H1 (cell line): ENCODE results near the gene ASPG. TPM values are rescaled to one million over a fixed set of nuclear protein-coding genes. Genes with fewer than 3 reads are reported as not detected.

ENCODE experiments used
- BACH1 ChIP-seq: IDR thresholded peaks from 2 replicates; pipeline ENCODE4 v1.6.1; 2012; ENCODE audit warnings: low read length, improper control_type of control experiment
- CEBPB ChIP-seq: IDR thresholded peaks from 2 replicates; pipeline ENCODE4 v1.6.1; 2012; ENCODE audit warnings: low read depth, low read length
- CHD7 ChIP-seq: fragments of 300-600 bp; sonication (generic); IDR thresholded peaks from 2 replicates; pipeline ENCODE4 v1.7.1; 2012; ENCODE audit warnings: low read length, moderate library complexity, mild to moderate bottlenecking, inconsistent platforms; ENCODE audit not compliant: insufficient replicate concordance
- EZH2 ChIP-seq: fragments of 200-600 bp; sonication (generic); IDR thresholded peaks from 2 replicates; pipeline ENCODE4 v1.7.1; 2012; ENCODE audit warnings: low read depth, mild to moderate bottlenecking, moderate library complexity, low read length, inconsistent platforms; ENCODE audit not compliant: severe bottlenecking
- KDM5A ChIP-seq: fragments of 200-600 bp; IDR thresholded peaks from 2 replicates; pipeline ENCODE4 v1.7.1; 2012; ENCODE audit warnings: mild to moderate bottlenecking, low read length, inconsistent platforms, mixed read lengths
- RAD21 ChIP-seq, 2 experiments: IDR thresholded peaks in 1 of 2; conservative IDR thresholded peaks in 1 of 2; 2 replicates each; pipeline ENCODE4 v1.6.1; 2011; ENCODE audit warnings: low read depth in 2 of 2, low read length in 2 of 2, improper control_type of control experiment in 1 of 2, inconsistent platforms in 1 of 2, mild to moderate bottlenecking in 1 of 2, moderate library complexity in 1 of 2
- RFX5 ChIP-seq: IDR thresholded peaks from 2 replicates; pipeline ENCODE4 v1.6.1; 2011; ENCODE audit warnings: low read depth, low read length, improper control_type of control experiment, borderline replicate concordance
- SP2 ChIP-seq: IDR thresholded peaks from 2 replicates; pipeline ENCODE4 v1.6.1; 2012; ENCODE audit warnings: mild to moderate bottlenecking, low read length, inconsistent platforms
- TAF7 ChIP-seq: optimal IDR thresholded peaks from 2 replicates; pipeline ENCODE3; 2011; ENCODE audit warnings: low read depth, mild to moderate bottlenecking, inconsistent platforms, low read length, moderate library complexity, borderline replicate concordance
- YY1 ChIP-seq: IDR thresholded peaks from 2 replicates; pipeline ENCODE4 v1.6.1; 2011; ENCODE audit warnings: low read depth, mild to moderate bottlenecking, low read length
- polyA plus RNA-seq, 7 experiments: library from polyadenylated mRNA; depleted of rRNA in 3 of 7; stranded (reverse) in 5 of 7; unstranded in 2 of 7; fragments of >200 nt in 5 of 7; fragments of 200-250 nt in 2 of 7; gene quantifications; 1 replicate in 5 of 7; 2 replicates in 1 of 7; 4 replicates in 1 of 7; pipeline versions ENCODE4 v1.2.1 to v1.2.3, GENCODE V29; 2011 to 2013; ENCODE audit warnings: missing spikeins in 2 of 7, mixed read lengths in 2 of 7
- total RNA-seq: library from RNA; stranded (reverse); fragmentation: NEBNext Ultra II Directional; extraction: Animal tissue kit (Norgen Biotek cat#: 25700); gene quantifications from 2 replicates; pipeline ENCODE4 v1.2.1, GENCODE V29; 2021

ASPG gene
- total and polyA plus RNA-seq, 2 of the 8 experiments (the other 6 are each of a cell fraction or from before 2014, with no cell fraction given): 0.34 to 0.59 TPM

DNA sequence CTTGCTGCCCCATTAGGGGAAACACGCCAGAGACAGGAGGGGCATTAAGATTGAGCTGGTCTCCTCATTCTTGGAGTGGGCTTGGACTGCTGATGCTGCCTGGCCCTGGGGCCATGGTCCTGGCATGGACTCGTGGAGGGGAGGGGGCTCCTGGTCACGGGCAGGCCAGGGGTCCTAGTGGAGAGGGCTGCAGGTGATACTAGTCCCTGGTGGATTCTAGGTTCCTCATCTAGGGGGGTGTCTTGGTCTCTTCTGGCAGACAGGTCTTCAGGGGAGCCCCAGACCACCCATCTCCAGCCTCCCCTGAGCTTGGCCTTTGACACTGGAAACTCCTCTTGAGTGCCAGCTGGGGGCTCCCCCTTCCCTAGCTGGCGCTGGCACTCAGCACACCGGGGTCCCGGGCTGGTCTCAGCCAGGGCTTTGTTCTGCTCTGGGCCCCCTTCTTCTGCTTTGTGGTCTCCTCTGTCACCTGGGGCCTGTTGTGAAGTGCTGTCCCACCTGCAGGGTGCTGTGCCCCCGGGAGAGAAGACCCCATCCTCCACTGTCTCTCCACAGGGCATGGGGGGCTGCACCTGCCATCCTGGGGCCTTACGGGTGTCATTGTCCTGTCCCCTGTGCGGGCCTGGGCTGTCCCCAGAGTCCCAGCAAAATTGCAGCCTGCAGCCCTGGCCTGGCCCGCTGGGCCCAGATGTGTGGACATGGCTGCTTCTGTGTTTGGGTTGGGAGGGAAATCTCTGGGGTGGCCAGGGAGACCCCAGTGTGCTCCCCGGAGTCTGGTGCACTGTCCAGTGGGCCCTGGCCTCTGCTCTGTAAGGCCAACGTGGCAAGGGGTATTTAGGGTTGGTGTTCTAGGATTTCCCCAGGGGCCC, 55.2 kb downstream of the ASPG start (continued):
- no peak for TF ChIP-seq CHD7
- no peak for TF ChIP-seq SP2
- no peak for TF ChIP-seq RAD21 (IDR thresholded peaks at IDR 0.05 in 1 of 2, conservative IDR thresholded peaks at IDR 0.05 in 1 of 2; ENCODE audit: low read depth in 2 of 2, low read length in 2 of 2)
- TF ChIP-seq RFX5: no peak
- no peak for TF ChIP-seq CEBPB
- TF ChIP-seq KDM5A: no peak
- TF ChIP-seq YY1: no peak
- no peak for TF ChIP-seq TAF7
- no peak for TF ChIP-seq BACH1
- no peak for TF ChIP-seq EZH2
